B cell (primary cell): ENCODE measurements around the gene IQCK.
A peak's percentile ranks its signal among the peaks of the same experiment; 100 is the strongest.

ENCODE experiments used
- EZH2 ChIP-seq: IDR thresholded peaks from 2 replicates; pipeline ENCODE4 v1.6.1; 2012; ENCODE audit warnings: borderline replicate concordance, low read depth, mild to moderate bottlenecking, moderate library complexity, low read length; ENCODE audit not compliant: insufficient read depth, poor library complexity, severe bottlenecking
- TF ChIP-seq, protein P1 (sequence below): fragments of 200-600 bp; IDR thresholded peaks from one replicate; pipeline ENCODE4 v1.8.0; 2022; ENCODE audit warnings: antibody characterized with exemption, mild to moderate bottlenecking

DNA sequence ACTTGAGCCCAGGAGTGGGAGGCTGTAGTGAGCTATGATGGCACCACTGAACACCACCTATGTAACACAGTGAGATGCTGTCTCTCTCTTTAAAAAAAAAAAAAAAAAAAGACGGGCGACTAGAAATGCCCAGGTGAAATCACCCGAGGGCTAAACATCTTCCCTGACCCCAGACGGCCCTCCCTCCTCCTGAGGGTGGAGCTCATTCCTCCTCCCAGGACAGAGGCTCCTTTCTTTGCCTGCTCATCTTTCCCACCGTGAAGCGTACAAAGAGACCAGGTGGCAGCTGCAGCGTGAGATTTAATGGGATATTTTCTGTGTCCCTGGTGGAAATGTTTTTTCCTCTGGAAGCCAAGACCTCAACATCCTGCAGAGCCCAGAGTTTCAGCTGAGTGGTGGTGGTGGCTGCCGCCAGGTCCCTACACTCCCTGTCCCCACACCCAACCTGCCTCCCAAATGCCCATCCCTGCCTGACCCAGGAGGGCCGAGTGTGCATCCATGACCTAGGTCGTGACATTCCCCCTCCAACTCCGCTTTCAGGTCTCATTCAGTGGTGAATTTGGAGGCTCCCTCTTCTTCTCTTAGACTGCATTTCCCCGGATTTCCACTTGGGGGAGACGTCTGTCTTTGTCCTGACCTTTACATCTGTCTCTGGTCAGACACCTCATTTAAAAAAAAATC lies 181.0 kb downstream of the IQCK start:
- TF ChIP-seq, protein P1, sequence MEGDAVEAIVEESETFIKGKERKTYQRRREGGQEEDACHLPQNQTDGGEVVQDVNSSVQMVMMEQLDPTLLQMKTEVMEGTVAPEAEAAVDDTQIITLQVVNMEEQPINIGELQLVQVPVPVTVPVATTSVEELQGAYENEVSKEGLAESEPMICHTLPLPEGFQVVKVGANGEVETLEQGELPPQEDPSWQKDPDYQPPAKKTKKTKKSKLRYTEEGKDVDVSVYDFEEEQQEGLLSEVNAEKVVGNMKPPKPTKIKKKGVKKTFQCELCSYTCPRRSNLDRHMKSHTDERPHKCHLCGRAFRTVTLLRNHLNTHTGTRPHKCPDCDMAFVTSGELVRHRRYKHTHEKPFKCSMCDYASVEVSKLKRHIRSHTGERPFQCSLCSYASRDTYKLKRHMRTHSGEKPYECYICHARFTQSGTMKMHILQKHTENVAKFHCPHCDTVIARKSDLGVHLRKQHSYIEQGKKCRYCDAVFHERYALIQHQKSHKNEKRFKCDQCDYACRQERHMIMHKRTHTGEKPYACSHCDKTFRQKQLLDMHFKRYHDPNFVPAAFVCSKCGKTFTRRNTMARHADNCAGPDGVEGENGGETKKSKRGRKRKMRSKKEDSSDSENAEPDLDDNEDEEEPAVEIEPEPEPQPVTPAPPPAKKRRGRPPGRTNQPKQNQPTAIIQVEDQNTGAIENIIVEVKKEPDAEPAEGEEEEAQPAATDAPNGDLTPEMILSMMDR, result peak; percentile 76
- no peak for TF ChIP-seq EZH2
